Sigmoid colon (tissue), 7 donors: ENCODE results near the gene SREBF2. TPM values are rescaled to one million over a fixed set of nuclear protein-coding genes. Genes with fewer than 3 reads are reported as not detected.
A peak's percentile ranks its signal among the peaks of the same experiment; 100 is the strongest.

ENCODE experiments used
- DNase-seq: peaks from one replicate; pipeline ENCODE4 v3.0.0-alpha.2; 2019
- H3K27ac ChIP-seq, 4 donors: fragments of 200-600 bp; sonication (generic); one replicate each; pipeline ENCODE4 v1.5.1; 2016 to 2019; ENCODE audit warnings: mild to moderate bottlenecking in 1 of 4
- H3K27me3 ChIP-seq, 3 donors: fragments of 200-600 bp; sonication (generic); one replicate each; pipeline ENCODE4 v1.5.1; 2019; ENCODE audit warnings: mild to moderate bottlenecking in 1 of 3
- H3K36me3 ChIP-seq, 4 donors: fragments of 200-600 bp; sonication (generic); one replicate each; pipeline ENCODE4 v1.5.1; 2016 to 2019
- H3K4me1 ChIP-seq, 4 donors: fragments of 200-600 bp; sonication (generic); one replicate each; pipeline ENCODE4 v1.5.1; 2017 to 2019
- H3K4me3 ChIP-seq, 4 donors: fragments of 200-600 bp; sonication (generic); one replicate each; pipeline ENCODE4 v1.5.1; 2017 to 2019; ENCODE audit warnings: mild to moderate bottlenecking in 2 of 4, moderate library complexity in 1 of 4
- H3K9me3 ChIP-seq, 4 donors: fragments of 200-600 bp in 3 of 4; sonication (generic) in 3 of 4; one replicate each; pipeline versions ENCODE4 v1.5.1 to v1.6.1; 2013 to 2019
- CTCF ChIP-seq, 4 experiments: fragments of 450-650 bp in 3 of 4; fragments of 200-600 bp in 1 of 4; IDR thresholded peaks; one replicate each; pipeline ENCODE4 v1.5.1; 2016 to 2019; ENCODE audit warnings: antibody characterized with exemption in 4 of 4, mild to moderate bottlenecking in 3 of 4, moderate library complexity in 2 of 4
- EP300 ChIP-seq, 4 donors: sonication (generic); formaldehyde crosslinking; IDR thresholded peaks; one replicate each; pipeline ENCODE4 v1.6.1; 2017; ENCODE audit warnings: antibody characterized with exemption in 4 of 4
- POLR2A ChIP-seq, 2 donors: fragments of 450-650 bp; IDR thresholded peaks; one replicate each; pipeline ENCODE4 v1.6.1; 2016; ENCODE audit warnings: antibody characterized with exemption in 2 of 2, mild to moderate bottlenecking in 2 of 2, moderate library complexity in 2 of 2
- POLR2AphosphoS5 ChIP-seq, 4 donors: sonication (generic); formaldehyde crosslinking; IDR thresholded peaks; one replicate each; pipeline ENCODE4 v1.6.1; 2017; ENCODE audit warnings: antibody characterized with exemption in 4 of 4
- WGBS, 2 donors: extraction: QIAGEN DNeasy Blood & Tissue Kit; methylation state at CpG; one replicate each; pipeline ENCODE4 v1.1.7; 2013; 5-methylcytosine and 5-hydroxymethylcytosine counted together
- intact Hi-C: fragments of 100-400 bp; cut with DNase I; formaldehyde crosslinking; loops from one replicate; pipeline ENCODE4 v1.15.1; 2023
- polyA plus RNA-seq, 3 donors: library from polyadenylated mRNA; stranded (reverse); fragments of 200-250 nt; gene quantifications; one replicate each; pipeline ENCODE4 v1.2.3, GENCODE V29; 2013
- total RNA-seq, 4 donors: library from RNA; depleted of rRNA; stranded (reverse); fragments of >200 nt; gene quantifications; one replicate each; pipeline ENCODE4 v1.1.0, GENCODE V29; 2016
- donor health status: healthy with polysubstance abuse.
- donor health status: Bipolar disorder and iron deficiency.
- donor health status: healthy.

The SREBF2 gene
- total and polyA plus RNA-seq, 7 donors: 13.8 to 132 (median 25.3) TPM

GRCh38 chr22:41935509-41935908, 102.6 kb downstream of the SREBF2 start:
- Histone ChIP-seq H3K27me3 (no peaks in the 10 kb centered on the region), H3K27ac (no peak overlapping the region), H3K4me1 (peaks cover 0 to 11% (median 10%) of the 10 kb centered on the region in 4 donors), H3K36me3 (no peaks in the 10 kb centered on the region), H3K4me3 (no peak overlapping the region), H3K9me3 (no peaks in the 10 kb centered on the region)
- DNase-seq: no peak
- TF ChIP-seq POLR2AphosphoS5 (IDR thresholded peaks at IDR 0.05) (no peak), POLR2A (IDR thresholded peaks at IDR 0.05) (no peak), EP300 (IDR thresholded peaks at IDR 0.05) (no peak), CTCF (IDR thresholded peaks at IDR 0.05) (no peak)
- WGBS, 2 donors: 89 to 95% methylated on average over 9 of the region's 9 CpGs
- intact Hi-C loops: no loop called here

GRCh38 chr22:41936894-41937169, 103.9 kb downstream of the SREBF2 start:
- 82 to 93% methylated on average over 2 of the region's 2 CpGs for WGBS, 2 donors
- no peaks in the 10 kb centered on the region for H3K27me3 ChIP-seq
- DNase-seq: no peak
- H3K9me3 ChIP-seq: no peaks in the 10 kb centered on the region
- no peak overlapping the region for H3K27ac ChIP-seq
- H3K4me1 ChIP-seq: peaks cover 0 to 16% (median 12%) of the 10 kb centered on the region in 4 donors
- intact Hi-C loops: no loop called here
- H3K36me3 ChIP-seq: no peaks in the 10 kb centered on the region
- no peak overlapping the region for H3K4me3 ChIP-seq
- TF ChIP-seq POLR2A (IDR thresholded peaks at IDR 0.05): no peak

- intact Hi-C loops: loop anchor here (2.0 kb wide), 1 partner anchor 117 kb away; no protein-coding TSS in a partner anchor
- 37 to 46% methylated on average over 13 of the region's 13 CpGs for WGBS, 2 donors
- no peak overlapping the region for H3K4me3 ChIP-seq
These were observed 107.3 kb downstream of the SREBF2 start for GRCh38 chr22:41939981-41940831.

GRCh38 chr22:41940832-41941765, 108.2 kb downstream of the SREBF2 start:
- TF ChIP-seq CTCF (IDR thresholded peaks at IDR 0.05) (peak; percentile 90 to 98 (median 94)), POLR2AphosphoS5 (IDR thresholded peaks at IDR 0.05) (no peak)
- no peak overlapping the region for H3K4me3 ChIP-seq
- WGBS, 2 donors: 39 to 45% methylated on average over 13 of the region's 13 CpGs
- peaks cover 0 to 22% (median 17%) of the 10 kb centered on the region in 4 donors for H3K4me1 ChIP-seq
- no peaks in the 10 kb centered on the region for H3K36me3 ChIP-seq
- intact Hi-C loops: loop anchor here (1.0 to 2.0 kb wide), 3 partner anchors 118 to 244 kb away; no protein-coding TSS in a partner anchor
- H3K27ac ChIP-seq: peak overlapping the region; percentile 20 to 67 (median 42)
- H3K27me3 ChIP-seq: no peaks in the 10 kb centered on the region
- no peaks in the 10 kb centered on the region for H3K9me3 ChIP-seq
- DNase-seq: peak; percentile 91

More at GRCh38 chr22:41939981-41940831, 107.3 kb downstream of the SREBF2 start:
- DNase-seq: no peak
- Histone ChIP-seq H3K27me3 (no peaks in the 10 kb centered on the region), H3K27ac (peak overlapping the region; percentile 20 to 67 (median 42)), H3K36me3 (no peaks in the 10 kb centered on the region), H3K4me1 (peaks cover 0 to 16% (median 12%) of the 10 kb centered on the region in 4 donors), H3K9me3 (no peaks in the 10 kb centered on the region)
- no peak for TF ChIP-seq POLR2AphosphoS5 (IDR thresholded peaks at IDR 0.05)
- no peak for TF ChIP-seq CTCF (IDR thresholded peaks at IDR 0.05)
- no peak for TF ChIP-seq POLR2A (IDR thresholded peaks at IDR 0.05)
- TF ChIP-seq EP300 (IDR thresholded peaks at IDR 0.05): no peak
